Breast epithelium (tissue), 4 donors: Measurements from ENCODE around the gene LEKR1. TPM values are rescaled to one million over a fixed set of nuclear protein-coding genes. Genes with fewer than 3 reads are reported as not detected.

ENCODE experiments used
- DNase-seq, 2 donors: peaks; one replicate each; pipeline ENCODE4 v3.0.0-alpha.2; 2019; ENCODE audit warnings: low spot score in 2 of 2
- H3K27ac ChIP-seq, 2 donors: fragments of 200-600 bp; sonication (generic) in 1 of 2; one replicate each; pipeline ENCODE4 v1.5.1; 2016 to 2019; ENCODE audit warnings: mild to moderate bottlenecking in 1 of 2
- H3K27me3 ChIP-seq, 2 donors: fragments of 200-600 bp; sonication (generic) in 1 of 2; one replicate each; pipeline versions ENCODE4 v1.5.1 to v1.6.0; 2017 to 2019; ENCODE audit warnings: control low read depth in 1 of 2, mild to moderate bottlenecking in 1 of 2
- H3K36me3 ChIP-seq: fragments of 200-600 bp; one replicate; pipeline ENCODE4 v1.5.1; 2019
- H3K4me1 ChIP-seq, 2 donors: fragments of 200-600 bp; sonication (generic); one replicate each; pipeline ENCODE4 v1.5.1; 2016 to 2019; ENCODE audit warnings: control low read depth in 1 of 2
- H3K4me3 ChIP-seq, 3 donors: fragments of 200-600 bp; sonication (generic); 1 replicate in 2 of 3; 2 replicates in 1 of 3; pipeline ENCODE4 v1.5.1; 2016 to 2019; ENCODE audit warnings: mild to moderate bottlenecking in 3 of 3, moderate library complexity in 2 of 3
- H3K9me3 ChIP-seq, 2 donors: fragments of 200-600 bp; sonication (generic) in 1 of 2; one replicate each; pipeline ENCODE4 v1.5.1; 2016 to 2019; ENCODE audit warnings: control low read depth in 1 of 2
- POLR2A ChIP-seq: fragments of 450-650 bp; IDR thresholded peaks from one replicate; pipeline ENCODE4 v1.6.1; 2016; ENCODE audit warnings: antibody characterized with exemption, mild to moderate bottlenecking, moderate library complexity
- POLR2AphosphoS5 ChIP-seq, 3 donors: sonication (generic); formaldehyde crosslinking; IDR thresholded peaks; one replicate each; pipeline ENCODE4 v1.6.1; 2017; ENCODE audit warnings: antibody characterized with exemption in 3 of 3
- intact Hi-C: fragments of 100-400 bp; cut with DNase I; formaldehyde crosslinking; loops from one replicate; pipeline ENCODE4 v1.15.1; 2023; ENCODE audit warnings: low total_unique reads
- total RNA-seq, 3 donors: library from RNA; depleted of rRNA; stranded (reverse); fragments of >200 nt; gene quantifications; one replicate each; pipeline ENCODE4 v1.1.0, GENCODE V29; 2016
- TF ChIP-seq, protein P1 (sequence below), 3 donors: fragments of 450-650 bp; IDR thresholded peaks; one replicate each; pipeline ENCODE4 v1.5.1; 2016 to 2017; ENCODE audit warnings: antibody characterized with exemption in 3 of 3, mild to moderate bottlenecking in 3 of 3, moderate library complexity in 3 of 3

The LEKR1 gene
- total RNA-seq, 3 donors from 2014 or later: 1.6 to 8.0 (median 2.3) TPM

DNA sequence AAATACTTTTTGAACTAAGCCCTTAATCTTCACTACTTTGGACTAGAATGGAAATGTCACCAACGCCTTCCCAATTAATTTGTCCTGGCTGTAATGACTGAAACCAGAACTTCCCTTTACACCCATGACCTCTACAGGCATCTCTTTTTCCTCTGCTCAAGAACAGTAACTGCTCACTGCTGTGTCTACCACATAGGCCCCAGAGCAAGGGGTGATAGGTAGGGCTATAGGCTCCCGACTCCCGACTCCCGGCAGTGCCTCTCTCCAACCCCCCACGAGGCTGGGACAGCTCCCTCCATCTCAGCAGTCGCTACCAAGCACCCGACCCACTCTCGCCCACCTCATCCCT lies 384 bp upstream of the LEKR1 start:
- Histone ChIP-seq H3K4me3 (peak overlapping the region; percentile 53 to 83 (median 78)), H3K4me1 (no peaks in the 10 kb centered on the region), H3K36me3 (no peaks in the 10 kb centered on the region), H3K9me3 (no peaks in the 10 kb centered on the region), H3K27ac (peak overlapping the region; percentile 98 to 99), H3K27me3 (no peaks in the 10 kb centered on the region)
- no peak for DNase-seq
- TF ChIP-seq POLR2AphosphoS5 (IDR thresholded peaks at IDR 0.05): no peak
- no peak for TF ChIP-seq POLR2A
- TF ChIP-seq, protein P1, sequence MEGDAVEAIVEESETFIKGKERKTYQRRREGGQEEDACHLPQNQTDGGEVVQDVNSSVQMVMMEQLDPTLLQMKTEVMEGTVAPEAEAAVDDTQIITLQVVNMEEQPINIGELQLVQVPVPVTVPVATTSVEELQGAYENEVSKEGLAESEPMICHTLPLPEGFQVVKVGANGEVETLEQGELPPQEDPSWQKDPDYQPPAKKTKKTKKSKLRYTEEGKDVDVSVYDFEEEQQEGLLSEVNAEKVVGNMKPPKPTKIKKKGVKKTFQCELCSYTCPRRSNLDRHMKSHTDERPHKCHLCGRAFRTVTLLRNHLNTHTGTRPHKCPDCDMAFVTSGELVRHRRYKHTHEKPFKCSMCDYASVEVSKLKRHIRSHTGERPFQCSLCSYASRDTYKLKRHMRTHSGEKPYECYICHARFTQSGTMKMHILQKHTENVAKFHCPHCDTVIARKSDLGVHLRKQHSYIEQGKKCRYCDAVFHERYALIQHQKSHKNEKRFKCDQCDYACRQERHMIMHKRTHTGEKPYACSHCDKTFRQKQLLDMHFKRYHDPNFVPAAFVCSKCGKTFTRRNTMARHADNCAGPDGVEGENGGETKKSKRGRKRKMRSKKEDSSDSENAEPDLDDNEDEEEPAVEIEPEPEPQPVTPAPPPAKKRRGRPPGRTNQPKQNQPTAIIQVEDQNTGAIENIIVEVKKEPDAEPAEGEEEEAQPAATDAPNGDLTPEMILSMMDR (IDR thresholded peaks at IDR 0.05): no peak
- intact Hi-C loops: no loop called here

DNA sequence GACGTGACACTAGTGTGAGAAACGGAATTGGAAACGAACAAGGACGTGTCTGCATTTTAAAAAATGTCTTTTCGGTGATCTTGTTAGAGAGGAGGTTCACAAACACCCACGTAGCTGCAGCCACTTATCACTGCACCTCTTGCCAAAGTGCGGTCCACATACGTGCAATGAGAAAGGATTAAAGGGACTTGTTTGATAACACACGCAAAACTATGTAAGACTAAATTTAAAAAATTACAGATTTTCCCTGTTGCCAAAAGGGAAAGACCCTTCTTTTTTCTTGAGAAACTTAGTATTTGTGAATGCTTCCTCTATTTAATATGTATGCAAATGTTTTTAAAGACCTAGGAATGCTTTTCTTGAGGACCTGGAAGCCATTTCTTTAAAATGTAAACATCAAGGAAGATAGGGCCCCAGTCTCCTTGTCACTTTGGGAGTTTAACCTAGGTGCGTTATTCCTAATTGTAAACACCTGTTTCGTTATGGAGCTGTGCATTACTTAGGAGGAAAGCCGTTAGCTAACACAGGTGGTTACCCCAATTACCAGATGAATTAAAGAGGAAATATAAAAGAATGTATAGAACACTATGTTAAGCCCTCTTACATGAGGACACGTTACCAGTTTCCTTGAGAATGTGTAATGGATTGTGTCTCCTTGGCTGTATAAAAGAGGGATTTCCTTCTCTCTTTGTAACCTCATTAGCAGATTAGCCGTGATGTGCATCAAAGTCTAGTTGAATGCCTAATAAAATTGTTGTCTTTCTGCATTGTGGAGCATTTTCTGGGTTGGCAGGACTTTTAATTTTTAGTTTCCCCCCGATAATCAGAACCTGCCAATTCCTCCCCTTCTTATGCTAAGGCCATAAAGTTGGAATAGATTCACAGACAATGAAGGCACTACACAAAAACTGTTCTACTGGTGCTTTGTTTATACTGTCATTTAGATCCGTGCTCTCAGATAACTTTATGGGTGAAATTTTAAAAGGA lies 1.0 kb downstream of the LEKR1 start:
- Histone ChIP-seq H3K9me3 (no peaks in the 10 kb centered on the region), H3K27me3 (no peaks in the 10 kb centered on the region), H3K4me1 (no peaks in the 10 kb centered on the region), H3K27ac (peak overlapping the region; percentile 98 to 99), H3K36me3 (no peaks in the 10 kb centered on the region), H3K4me3 (peak overlapping the region; percentile 53 to 83 (median 78))
- DNase-seq: no peak
- intact Hi-C loops: no loop called here
- TF ChIP-seq, protein P1 (IDR thresholded peaks at IDR 0.05): no peak
- TF ChIP-seq POLR2A: no peak
- no peak for TF ChIP-seq POLR2AphosphoS5 (IDR thresholded peaks at IDR 0.05)

DNA sequence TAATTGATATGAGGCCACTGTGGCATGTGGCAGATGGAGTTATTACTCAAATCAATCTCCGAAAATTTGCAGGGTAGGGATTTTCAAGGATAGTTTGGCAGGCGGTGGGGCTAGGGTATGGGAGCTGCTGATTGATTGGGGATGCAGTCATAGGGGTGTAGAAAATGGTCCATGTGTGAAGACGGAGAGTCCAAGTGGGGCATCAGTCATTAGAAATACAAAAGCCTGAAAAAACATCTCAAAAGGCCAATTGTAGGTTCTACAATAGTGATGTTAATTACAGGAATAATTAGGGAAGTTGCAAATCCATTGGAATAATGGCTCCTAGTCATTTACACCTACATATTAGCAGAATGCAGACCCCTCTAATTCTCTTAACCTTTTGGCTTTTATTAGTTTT lies 4.9 kb downstream of the LEKR1 start:
- H3K27ac ChIP-seq: no peak overlapping the region
- intact Hi-C loops: no loop called here
- TF ChIP-seq POLR2AphosphoS5 (IDR thresholded peaks at IDR 0.05) (no peak), POLR2A (no peak)
- TF ChIP-seq, protein P1 (IDR thresholded peaks at IDR 0.05): no peak

DNA sequence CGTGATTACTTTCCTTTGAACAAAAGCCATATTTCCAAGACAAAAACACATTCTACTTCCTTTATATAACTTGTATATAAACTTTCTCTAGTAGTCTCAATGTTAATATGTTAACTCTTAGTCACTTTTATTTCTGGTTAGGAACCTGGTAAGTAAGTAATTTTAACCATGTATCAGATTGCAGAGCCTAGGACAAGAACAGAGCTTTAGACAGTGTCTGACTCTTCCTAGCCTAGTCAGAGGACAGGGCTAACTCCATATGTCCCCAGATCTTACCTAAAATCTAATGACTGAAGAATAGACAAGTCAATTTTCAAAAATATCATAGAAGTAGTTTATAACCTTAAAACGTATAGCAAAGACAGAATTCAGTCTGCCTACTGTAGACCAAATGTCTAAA lies 8.3 kb downstream of the LEKR1 start:
- no peak for DNase-seq
- no peak overlapping the region for H3K27ac ChIP-seq
- TF ChIP-seq POLR2AphosphoS5 (IDR thresholded peaks at IDR 0.05) (no peak), POLR2A (no peak)
- TF ChIP-seq, protein P1 (IDR thresholded peaks at IDR 0.05): no peak
- H3K9me3 ChIP-seq: no peaks in the 10 kb centered on the region
- no peak overlapping the region for H3K4me3 ChIP-seq
- no peaks in the 10 kb centered on the region for H3K4me1 ChIP-seq
- no peaks in the 10 kb centered on the region for H3K36me3 ChIP-seq
- H3K27me3 ChIP-seq: no peaks in the 10 kb centered on the region
- intact Hi-C loops: no loop called here

More for the DNA sequence above, 4.9 kb downstream of the LEKR1 start:
- Histone ChIP-seq H3K4me3 (no peak overlapping the region), H3K9me3 (no peaks in the 10 kb centered on the region), H3K27me3 (no peaks in the 10 kb centered on the region), H3K4me1 (no peaks in the 10 kb centered on the region), H3K36me3 (no peaks in the 10 kb centered on the region)
- no peak for DNase-seq

DNA sequence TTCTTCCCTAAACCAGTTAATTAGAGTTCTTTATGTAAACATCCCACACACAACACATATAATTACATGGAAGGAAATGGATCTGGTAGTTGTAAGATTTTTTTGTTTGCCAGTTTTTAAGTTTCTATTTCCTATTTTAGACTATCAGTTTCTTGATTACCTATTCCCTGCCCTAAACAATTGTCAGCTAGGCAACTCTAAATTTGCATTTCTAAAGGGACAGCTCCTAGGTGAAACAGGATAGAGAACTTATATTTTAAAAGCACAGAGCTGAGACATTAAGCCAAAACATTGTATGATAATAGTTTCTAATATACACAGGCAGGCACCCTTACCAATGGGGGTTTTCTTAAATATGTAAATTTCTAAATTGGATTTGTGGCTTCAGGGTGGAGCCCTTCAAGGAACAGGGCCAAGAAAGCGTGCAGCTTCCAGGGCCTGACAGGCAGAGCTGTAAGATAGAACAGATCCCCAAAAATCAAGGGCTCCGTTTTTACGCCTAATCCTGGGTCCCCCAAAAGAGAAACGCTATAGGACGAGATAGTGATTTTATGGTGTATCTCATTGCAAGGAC lies 8.9 kb downstream of the LEKR1 start:
- intact Hi-C loops: no loop called here
- H3K36me3 ChIP-seq: no peaks in the 10 kb centered on the region
- H3K27ac ChIP-seq: no peak overlapping the region
- H3K4me3 ChIP-seq: no peak overlapping the region
- no peaks in the 10 kb centered on the region for H3K4me1 ChIP-seq
- no peak for TF ChIP-seq POLR2A
- no peak for TF ChIP-seq POLR2AphosphoS5 (IDR thresholded peaks at IDR 0.05)
- TF ChIP-seq, protein P1 (IDR thresholded peaks at IDR 0.05): no peak
- H3K9me3 ChIP-seq: no peaks in the 10 kb centered on the region
- no peaks in the 10 kb centered on the region for H3K27me3 ChIP-seq
- no peak for DNase-seq
